ENCODE measurements around the gene C17orf67. TPM values are rescaled to one million over a fixed set of nuclear protein-coding genes. Genes with fewer than 3 reads are reported as not detected.

The C17orf67 gene
- total and polyA plus RNA-seq, 7 donors = 0.14 to 1.1 (median 0.25) TPM; not detected in 1

DNA sequence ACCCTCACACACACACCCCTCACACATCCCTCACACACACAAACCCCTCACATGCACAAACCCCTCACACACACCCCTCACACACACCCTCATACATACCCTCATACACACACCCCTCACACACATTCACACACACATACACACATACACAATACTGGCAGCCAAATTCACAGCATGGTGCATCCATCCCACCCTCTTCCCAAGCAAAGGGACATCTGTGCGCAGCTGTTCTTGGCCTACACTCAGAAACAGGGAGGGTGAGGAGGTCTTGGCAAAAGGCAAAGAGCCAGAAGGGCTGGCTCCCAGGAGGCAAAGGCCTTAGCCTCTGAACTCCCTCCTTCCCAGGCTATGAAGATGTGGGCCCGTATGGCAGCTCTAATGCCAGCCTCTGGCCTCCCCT is 23.4 kb downstream of the C17orf67 start:
- TF ChIP-seq CTCF (IDR thresholded peaks at IDR 0.05) = no peak
- H3K36me3 ChIP-seq (ENCODE audit: insufficient read depth in 1 of 2, low read depth in 1 of 2) = no peaks in the 10 kb centered on the region
- ATAC-seq (no peak), DNase-seq (no peak)
- 34 to 60% (median 38%) methylated on average over 2 of the region's 2 CpGs for WGBS, 3 donors
- H3K9me3 ChIP-seq = no peaks in the 10 kb centered on the region
- H3K27ac ChIP-seq = no peak overlapping the region
- intact Hi-C loops (cut with DNase I) = no loop called here
- no peaks in the 10 kb centered on the region for H3K4me1 ChIP-seq
- no peaks in the 10 kb centered on the region for H3K27me3 ChIP-seq (ENCODE audit: insufficient read depth in 3 of 3, low read length in 2 of 3)
- H3K4me3 ChIP-seq = no peak overlapping the region

DNA sequence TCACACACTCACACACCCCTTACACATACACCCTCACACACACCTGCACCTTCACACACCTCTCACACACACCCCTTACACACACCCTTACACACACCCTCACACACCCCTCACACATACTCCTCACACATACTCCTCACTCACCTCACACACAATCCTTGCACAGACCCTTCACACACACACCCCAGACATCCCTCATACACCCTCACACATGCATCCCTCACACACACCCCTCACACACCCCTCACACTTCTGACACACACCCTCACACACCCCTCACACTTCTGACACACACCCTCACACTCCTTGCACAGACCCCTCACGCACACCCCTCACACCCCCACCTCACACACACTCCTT is 23.9 kb downstream of the C17orf67 start:
- Histone ChIP-seq H3K4me3 (no peak overlapping the region), H3K9me3 (no peaks in the 10 kb centered on the region), H3K27ac (no peak overlapping the region), H3K36me3 (ENCODE audit: insufficient read depth in 1 of 2, low read depth in 1 of 2) (no peaks in the 10 kb centered on the region), H3K27me3 (ENCODE audit: insufficient read depth in 3 of 3, low read length in 2 of 3) (no peaks in the 10 kb centered on the region), H3K4me1 (no peaks in the 10 kb centered on the region)
- no peak for TF ChIP-seq CTCF (IDR thresholded peaks at IDR 0.05)
- ATAC-seq = no peak
- no peak for DNase-seq
- intact Hi-C loops (cut with DNase I) = no loop called here
- 86 to 96% (median 95%) methylated on average over 1 of the region's 1 CpG for WGBS, 3 donors

DNA sequence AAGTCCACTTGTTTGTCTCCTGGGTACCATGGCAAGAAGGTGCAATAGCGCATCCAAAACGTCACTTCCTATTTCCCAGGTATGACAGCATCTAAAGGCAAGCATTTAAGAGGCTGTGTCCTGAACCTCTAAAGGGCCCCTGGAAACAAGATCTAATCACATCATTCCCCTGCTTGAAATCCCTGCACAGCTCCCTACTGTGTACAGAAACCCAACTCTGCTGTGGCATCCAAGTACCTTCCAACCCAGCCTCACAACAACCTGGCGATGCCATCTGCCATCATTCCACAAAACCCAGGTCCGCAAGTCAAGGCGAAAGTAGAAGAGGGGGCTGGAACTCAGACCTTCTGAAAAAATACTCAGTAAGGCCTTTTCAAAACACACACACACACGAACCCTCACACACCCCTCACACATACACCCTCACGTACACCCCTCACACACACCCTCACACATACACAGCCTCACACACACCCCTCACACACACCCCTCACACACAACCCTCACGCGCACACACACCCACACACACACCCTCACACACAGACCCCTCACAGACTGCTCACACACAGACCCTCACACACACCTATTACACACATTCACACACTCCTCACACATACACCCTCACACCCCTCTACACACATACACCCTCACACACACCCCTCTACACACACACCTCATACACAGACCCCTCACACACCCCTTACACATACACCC is 24.5 kb downstream of the C17orf67 start:
- ATAC-seq (no peak), DNase-seq (no peak)
- WGBS, 3 donors = 89 to 99% (median 93%) methylated on average over 9 of the region's 9 CpGs
- H3K4me1 ChIP-seq = no peaks in the 10 kb centered on the region
- no peak for TF ChIP-seq CTCF (IDR thresholded peaks at IDR 0.05)
- H3K9me3 ChIP-seq = no peaks in the 10 kb centered on the region
- no peaks in the 10 kb centered on the region for H3K27me3 ChIP-seq (ENCODE audit: insufficient read depth in 3 of 3, low read length in 2 of 3)
- intact Hi-C loops (cut with DNase I) = no loop called here
- H3K27ac ChIP-seq = no peak overlapping the region
- no peak overlapping the region for H3K4me3 ChIP-seq
- H3K36me3 ChIP-seq (ENCODE audit: insufficient read depth in 1 of 2, low read depth in 1 of 2) = no peaks in the 10 kb centered on the region

GRCh38 chr17:56808503-56808902 is 25.2 kb downstream of the C17orf67 start:
- H3K4me1 ChIP-seq = no peaks in the 10 kb centered on the region
- DNase-seq = no peak
- intact Hi-C loops (cut with DNase I) = no loop called here
- 55 to 77% (median 67%) methylated on average over 3 of the region's 3 CpGs for WGBS, 3 donors
- no peak overlapping the region for H3K4me3 ChIP-seq
- H3K36me3 ChIP-seq (ENCODE audit: insufficient read depth in 1 of 2, low read depth in 1 of 2) = no peaks in the 10 kb centered on the region
- no peaks in the 10 kb centered on the region for H3K9me3 ChIP-seq
- no peak overlapping the region for H3K27ac ChIP-seq
- H3K27me3 ChIP-seq (ENCODE audit: insufficient read depth in 3 of 3, low read length in 2 of 3) = no peaks in the 10 kb centered on the region
- ATAC-seq = no peak
- no peak for TF ChIP-seq CTCF (IDR thresholded peaks at IDR 0.05)

GRCh38 chr17:56807723-56808122 is 26.0 kb downstream of the C17orf67 start:
- DNase-seq (no peak), ATAC-seq (no peak)
- TF ChIP-seq CTCF (IDR thresholded peaks at IDR 0.05) = no peak
- WGBS, 3 donors = 93 to 100% (median 98%) methylated on average over 3 of the region's 3 CpGs
- Histone ChIP-seq H3K9me3 (no peaks in the 10 kb centered on the region), H3K4me1 (no peaks in the 10 kb centered on the region), H3K27ac (no peak overlapping the region), H3K36me3 (ENCODE audit: insufficient read depth in 1 of 2, low read depth in 1 of 2) (no peaks in the 10 kb centered on the region), H3K27me3 (ENCODE audit: insufficient read depth in 3 of 3, low read length in 2 of 3) (no peaks in the 10 kb centered on the region), H3K4me3 (no peak overlapping the region)
- intact Hi-C loops (cut with DNase I) = no loop called here
